Adrenal gland (tissue), 12 donors: Measurements from ENCODE around the gene F7. TPM values are rescaled to one million over a fixed set of nuclear protein-coding genes. Genes with fewer than 3 reads are reported as not detected.
"Not testable (repeated sequence)": the region's sequence is repeated elsewhere in the genome, so short reads cannot be mapped to it uniquely, and the experiment has no call there.

ENCODE experiments used
- DNase-seq, 7 donors: peaks; one replicate each; pipeline ENCODE4 v3.0.0-alpha.2; 2019 to 2020
- H3K27ac ChIP-seq, 5 donors: fragments of 200-600 bp; sonication (generic) in 4 of 5; 1 replicate in 3 of 5; 2 replicates in 2 of 5; pipeline versions ENCODE4 v1.5.1 to v1.8.0; 2016 to 2020; ENCODE audit warnings: mild to moderate bottlenecking in 1 of 5
- H3K27me3 ChIP-seq: fragments of 200-600 bp; 2 replicates; pipeline ENCODE4 v1.8.0; 2021
- H3K36me3 ChIP-seq, 2 donors: fragments of 200-600 bp; replicated peaks in 1 of 2; 1 replicate in 1 of 2; 2 replicates in 1 of 2; pipeline versions ENCODE4 v1.5.1 to v1.8.0; 2018 to 2022
- H3K4me1 ChIP-seq, 2 donors: fragments of 200-600 bp; replicated peaks in 1 of 2; 1 replicate in 1 of 2; 2 replicates in 1 of 2; pipeline versions ENCODE4 v1.5.1 to v1.8.0; 2018 to 2021
- H3K4me3 ChIP-seq, 4 donors: fragments of 200-600 bp; sonication (generic) in 3 of 4; one replicate each; pipeline ENCODE4 v1.5.1; 2016 to 2018
- H3K9me3 ChIP-seq, 3 donors: fragments of 200-600 bp; sonication (generic) in 1 of 3; replicated peaks in 1 of 3; 1 replicate in 2 of 3; 2 replicates in 1 of 3; pipeline versions ENCODE4 v1.5.1 to v1.8.0; 2016 to 2021
- POLR2A ChIP-seq, 2 donors: fragments of 450-650 bp; IDR thresholded peaks; one replicate each; pipeline ENCODE4 v1.6.1; 2017; ENCODE audit warnings: antibody characterized with exemption in 2 of 2, mild to moderate bottlenecking in 2 of 2, moderate library complexity in 1 of 2
- WGBS, 4 donors: extraction: QIAGEN DNeasy Blood & Tissue Kit in 2 of 4; methylation state at CpG; one replicate each; pipeline versions ENCODE4 v1.1.5 to v1.1.7; 2013 to 2017; 5-methylcytosine and 5-hydroxymethylcytosine counted together
- intact Hi-C, 2 donors: fragments of 100-400 bp; cut with DNase I; formaldehyde crosslinking; loops; one replicate each; pipeline versions ENCODE4 v1.14.1 to v1.15.0; 2022 to 2023
- polyA plus RNA-seq, 3 donors: library from polyadenylated mRNA; stranded (reverse); fragments of 200-250 nt in 2 of 3; fragments of 350-450 nt in 1 of 3; fragmentation: Illumina TruSeq in 1 of 3; extraction: RNeasy Lipid Tissue Mini Kit (QIAGEN cat#74804) in 1 of 3; gene quantifications; one replicate each; pipeline ENCODE4 v1.2.3, GENCODE V29; 2013 to 2014
- total RNA-seq, 9 donors: library from RNA; depleted of rRNA in 4 of 9; stranded (reverse); fragments of >200 nt in 4 of 9; fragments of 120-200 nt in 1 of 9; fragmentation: NEBNext Ultra II Directional in 1 of 9; extraction: Animal tissue kit (Norgen Biotek cat#: 25700) in 1 of 9; gene quantifications; one replicate each; pipeline versions ENCODE4 v1.1.0 to v1.2.4, GENCODE V29; 2013 to 2023
- TF ChIP-seq, protein P1 (sequence below), 6 experiments: fragments of 450-650 bp in 4 of 6; fragments of 200-600 bp in 2 of 6; sonication (generic) in 1 of 6; IDR thresholded peaks; 1 replicate in 5 of 6; 2 replicates in 1 of 6; pipeline versions ENCODE4 v1.5.1 to v1.8.0; 2016 to 2021; ENCODE audit warnings: antibody characterized with exemption in 6 of 6, mild to moderate bottlenecking in 2 of 6, moderate library complexity in 1 of 6
- donor health status: healthy with polysubstance abuse.
- donor health status: Bipolar disorder and iron deficiency.
- donor health status: DM: yes; HTN: yes; CAD: no.
- donor health status: DM: no; HTN: no; CAD: no.
- donor health status: DM: no; HTN: no; CAD: no.
- donor health status: DM: yes; HTN: yes; CAD: no.

F7 gene
- total and polyA plus RNA-seq, 12 donors: 0.05 to 0.61 (median 0.08) TPM; not detected in 7

- no peak for TF ChIP-seq POLR2A (IDR thresholded peaks at IDR 0.05)
- TF ChIP-seq, protein P1, sequence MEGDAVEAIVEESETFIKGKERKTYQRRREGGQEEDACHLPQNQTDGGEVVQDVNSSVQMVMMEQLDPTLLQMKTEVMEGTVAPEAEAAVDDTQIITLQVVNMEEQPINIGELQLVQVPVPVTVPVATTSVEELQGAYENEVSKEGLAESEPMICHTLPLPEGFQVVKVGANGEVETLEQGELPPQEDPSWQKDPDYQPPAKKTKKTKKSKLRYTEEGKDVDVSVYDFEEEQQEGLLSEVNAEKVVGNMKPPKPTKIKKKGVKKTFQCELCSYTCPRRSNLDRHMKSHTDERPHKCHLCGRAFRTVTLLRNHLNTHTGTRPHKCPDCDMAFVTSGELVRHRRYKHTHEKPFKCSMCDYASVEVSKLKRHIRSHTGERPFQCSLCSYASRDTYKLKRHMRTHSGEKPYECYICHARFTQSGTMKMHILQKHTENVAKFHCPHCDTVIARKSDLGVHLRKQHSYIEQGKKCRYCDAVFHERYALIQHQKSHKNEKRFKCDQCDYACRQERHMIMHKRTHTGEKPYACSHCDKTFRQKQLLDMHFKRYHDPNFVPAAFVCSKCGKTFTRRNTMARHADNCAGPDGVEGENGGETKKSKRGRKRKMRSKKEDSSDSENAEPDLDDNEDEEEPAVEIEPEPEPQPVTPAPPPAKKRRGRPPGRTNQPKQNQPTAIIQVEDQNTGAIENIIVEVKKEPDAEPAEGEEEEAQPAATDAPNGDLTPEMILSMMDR (IDR thresholded peaks at IDR 0.05): no peak
- H3K9me3 ChIP-seq: no peaks in the 10 kb centered on the region
- intact Hi-C loops: no loop called here
- H3K4me1 ChIP-seq: peaks cover 0 to 11% of the 10 kb centered on the region in 2 donors
- H3K36me3 ChIP-seq: no peaks in the 10 kb centered on the region
- peaks cover 21% of the 10 kb centered on the region for H3K27me3 ChIP-seq
- no peak overlapping the region for H3K27ac ChIP-seq
- H3K4me3 ChIP-seq: peak overlapping the region in 1 of 4 donors; percentile 47
- WGBS, 4 donors: 2 to 7% (median 4%) methylated on average over 6 to 99 of the region's 99 CpGs
- no peak for DNase-seq
These were observed 4.7 kb downstream of the F7 start for GRCh38 chr13:113110048-113110851.

DNA sequence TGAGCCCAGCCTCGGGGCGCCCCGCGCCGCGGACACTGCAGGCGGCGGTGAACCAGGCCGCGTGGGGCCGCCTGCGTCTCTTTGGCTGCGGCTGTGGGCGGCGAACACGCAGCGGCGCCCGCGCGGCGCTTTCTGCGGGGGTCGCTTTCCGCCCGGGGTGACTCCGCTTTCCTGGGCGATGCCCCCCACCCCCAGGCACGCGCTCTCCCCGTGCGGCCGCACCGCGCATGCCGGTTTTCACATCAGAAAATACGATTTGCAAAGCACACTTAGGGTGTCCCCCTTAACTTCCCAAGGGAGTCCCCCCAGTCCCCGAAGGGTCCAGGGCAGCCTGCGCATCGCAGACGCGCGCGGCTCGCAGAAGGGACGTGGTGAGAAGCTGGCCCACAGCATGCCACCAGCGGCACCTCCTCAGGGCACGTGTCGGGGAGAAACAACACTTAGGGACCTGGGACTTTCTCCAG, 5.3 kb downstream of the F7 start:
- H3K9me3 ChIP-seq: no peaks in the 10 kb centered on the region
- DNase-seq: no peak
- H3K27me3 ChIP-seq: peaks cover 21% of the 10 kb centered on the region
- TF ChIP-seq, protein P1 (IDR thresholded peaks at IDR 0.05): no peak
- TF ChIP-seq POLR2A (IDR thresholded peaks at IDR 0.05): no peak
- peak overlapping the region in 1 of 4 donors; percentile 47 for H3K4me3 ChIP-seq
- 14 to 73% (median 25%) methylated on average over 3 to 49 of the region's 49 CpGs for WGBS, 4 donors
- H3K4me1 ChIP-seq: peaks cover 0 to 11% of the 10 kb centered on the region in 2 donors
- intact Hi-C loops: no loop called here
- no peak overlapping the region for H3K27ac ChIP-seq
- H3K36me3 ChIP-seq: no peaks in the 10 kb centered on the region

- H3K27ac ChIP-seq, H3K36me3 ChIP-seq, H3K4me3 ChIP-seq, H3K9me3 ChIP-seq, intact Hi-C loops: not testable (repeated sequence)
- peak in 1 of 7 donors; percentile 46 for DNase-seq
- WGBS, 4 donors: 69 to 87% (median 79%) methylated on average over 4 to 5 of the region's 5 CpGs
- peaks cover 0 to 11% of the 10 kb centered on the region in 2 donors for H3K4me1 ChIP-seq
- peaks cover 19% of the 10 kb centered on the region for H3K27me3 ChIP-seq
These were observed 6.2 kb downstream of the F7 start for GRCh38 chr13:113111821-113112220.

DNA sequence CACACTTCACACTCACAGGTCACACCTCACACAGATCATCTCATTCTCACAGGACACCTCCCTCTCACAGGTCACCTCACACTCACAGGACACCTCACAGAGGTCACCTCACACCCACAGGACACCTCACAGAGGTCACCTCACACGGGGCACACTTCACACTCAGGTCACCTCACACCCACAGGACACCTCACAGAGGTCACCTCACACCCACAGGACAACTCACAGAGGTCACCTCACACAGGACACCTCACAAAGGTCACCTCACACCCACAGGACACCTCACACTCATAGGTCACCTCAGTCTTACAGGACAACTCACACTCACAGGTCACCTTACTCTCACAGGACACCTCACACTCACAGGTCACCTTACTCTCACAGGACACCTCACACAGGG, 6.9 kb downstream of the F7 start:
- H3K4me3 ChIP-seq, H3K9me3 ChIP-seq, intact Hi-C loops, H3K27ac ChIP-seq, H3K36me3 ChIP-seq: not testable (repeated sequence)
- 63 to 89% (median 68%) methylated on average over 1 of the region's 1 CpG for WGBS, 4 donors
- H3K4me1 ChIP-seq: peaks cover 0 to 11% of the 10 kb centered on the region in 2 donors
- peaks cover 18% of the 10 kb centered on the region for H3K27me3 ChIP-seq
- peak in 1 of 7 donors; percentile 31 for DNase-seq

GRCh38 chr13:113112893-113113845, 7.6 kb downstream of the F7 start:
- 68 to 82% (median 76%) methylated on average over 8 to 9 of the region's 9 CpGs for WGBS, 4 donors
- Histone ChIP-seq H3K4me3 (no peak overlapping the region), H3K27me3 (peaks cover 18% of the 10 kb centered on the region), H3K27ac (no peak overlapping the region), H3K4me1 (peaks cover 0 to 11% of the 10 kb centered on the region in 2 donors), H3K9me3 (no peaks in the 10 kb centered on the region), H3K36me3 (no peaks in the 10 kb centered on the region)
- intact Hi-C loops: no loop called here
- DNase-seq: peak in 3 of 7 donors; percentile 1 to 41 (median 7)
- TF ChIP-seq, protein P1 (IDR thresholded peaks at IDR 0.05): no peak
- TF ChIP-seq POLR2A (IDR thresholded peaks at IDR 0.05): no peak
